ENCODE data around the gene SCG2. TPM values are rescaled to one million over a fixed set of nuclear protein-coding genes. Genes with fewer than 3 reads are reported as not detected.

SCG2 gene
- not detected for total RNA-seq
- not detected for polyA plus RNA-seq

GRCh38 chr2:223601932-223602666 is at the start of gene SCG2:
Gene SCG2 (minus strand): TSS chr2:223602361. CDS start chr2:223599282, 3,079 bp downstream.
- H3K9ac ChIP-seq (ENCODE audit: low read depth in 1 of 2, low read length in 2 of 2) = no peak within 1 kb of the TSS
- TF ChIP-seq NR2F2 (IDR thresholded peaks at IDR 0.05) = no peak
- TF ChIP-seq FOXA1 (IDR thresholded peaks at IDR 0.05) = no peak
- TF ChIP-seq REST (IDR thresholded peaks at IDR 0.05) = peak; percentile 99
- peak in 1 of 2 donors; percentile 53 for TF ChIP-seq JUND (IDR thresholded peaks at IDR 0.05)
- no peak for TF ChIP-seq HNF4G (IDR thresholded peaks at IDR 0.05)
- TF ChIP-seq HNF4A (conservative IDR thresholded peaks at IDR 0.05) = no peak
- no peak for TF ChIP-seq SP1 (IDR thresholded peaks at IDR 0.05)
- peak in 1 of 2 donors; percentile 51 for TF ChIP-seq RAD21 (IDR thresholded peaks at IDR 0.05)
- no peak for TF ChIP-seq FOXA2 (IDR thresholded peaks at IDR 0.05)
- peak; percentile 20 for TF ChIP-seq CTCF (IDR thresholded peaks at IDR 0.05; ENCODE audit: low read depth, low read length, missing input control)
- TF ChIP-seq EGR1 (IDR thresholded peaks at IDR 0.05; ENCODE audit: low read depth in 2 of 2) = no peak
- no peak for TF ChIP-seq GABPA (IDR thresholded peaks at IDR 0.05 in 1 of 2, conservative IDR thresholded peaks at IDR 0.05 in 1 of 2)
- TF ChIP-seq RXRA (IDR thresholded peaks at IDR 0.05) = no peak
- TF ChIP-seq ZBTB33 (IDR thresholded peaks at IDR 0.05) = no peak
- H3K27ac ChIP-seq (ENCODE audit: low read depth in 1 of 2, low read length in 2 of 2) = no peak within 1 kb of the TSS
- H3K36me3 ChIP-seq (ENCODE audit: control insufficient read depth in 4 of 4, insufficient read depth in 3 of 4, low read depth in 1 of 4, low read length in 3 of 4) = no peaks in the 10 kb centered on the region
- H3K4me3 ChIP-seq (ENCODE audit: low read depth in 1 of 3, low read length in 3 of 3) = no peak within 1 kb of the TSS
- WGBS = 12% methylated on average over 17 of the region's 17 CpGs
- peaks cover 0 to 6% (median 1%) of the 10 kb centered on the region in 4 donors for H3K27me3 ChIP-seq (ENCODE audit: control insufficient read depth in 4 of 4, insufficient read depth in 4 of 4, low read length in 3 of 4)
- peaks cover 0 to 3% (median 0%) of the 10 kb centered on the region in 4 donors for H3K4me1 ChIP-seq (ENCODE audit: control insufficient read depth in 4 of 4, insufficient read depth in 4 of 4, low read length in 3 of 4)
- peak; percentile 40 for DNase-seq (ENCODE audit: low spot score)
- no peaks in the 10 kb centered on the region for H3K9me3 ChIP-seq (ENCODE audit: control insufficient read depth in 4 of 4, low read length in 3 of 4)

Measured in liver (tissue), 9 donors.